Stimulated activated CD4-positive, alpha-beta T cell treated with anti-CD3 and anti-CD28 coated beads, Interleukin-4, amount 100 ng/mL, for 4 hours (primary cell): ENCODE data around the gene MXD3.
"Not testable (repeated sequence)": the region's sequence is repeated elsewhere in the genome, so short reads cannot be mapped to it uniquely, and the experiment has no call there.

Experiments
- DNase-seq, 2 experiments: peaks; one replicate each; pipeline ENCODE4 v3.0.0-alpha.2; 2020

MXD3 gene

GRCh38 chr5:177260961-177261360, 50.7 kb downstream of the MXD3 start:
- no peak for DNase-seq

- DNase-seq = not testable (repeated sequence)
Observed at GRCh38 chr5:177258711-177259110, 53.0 kb downstream of the MXD3 start.
